ENCODE data around the gene CPA4.

CPA4 gene

DNA sequence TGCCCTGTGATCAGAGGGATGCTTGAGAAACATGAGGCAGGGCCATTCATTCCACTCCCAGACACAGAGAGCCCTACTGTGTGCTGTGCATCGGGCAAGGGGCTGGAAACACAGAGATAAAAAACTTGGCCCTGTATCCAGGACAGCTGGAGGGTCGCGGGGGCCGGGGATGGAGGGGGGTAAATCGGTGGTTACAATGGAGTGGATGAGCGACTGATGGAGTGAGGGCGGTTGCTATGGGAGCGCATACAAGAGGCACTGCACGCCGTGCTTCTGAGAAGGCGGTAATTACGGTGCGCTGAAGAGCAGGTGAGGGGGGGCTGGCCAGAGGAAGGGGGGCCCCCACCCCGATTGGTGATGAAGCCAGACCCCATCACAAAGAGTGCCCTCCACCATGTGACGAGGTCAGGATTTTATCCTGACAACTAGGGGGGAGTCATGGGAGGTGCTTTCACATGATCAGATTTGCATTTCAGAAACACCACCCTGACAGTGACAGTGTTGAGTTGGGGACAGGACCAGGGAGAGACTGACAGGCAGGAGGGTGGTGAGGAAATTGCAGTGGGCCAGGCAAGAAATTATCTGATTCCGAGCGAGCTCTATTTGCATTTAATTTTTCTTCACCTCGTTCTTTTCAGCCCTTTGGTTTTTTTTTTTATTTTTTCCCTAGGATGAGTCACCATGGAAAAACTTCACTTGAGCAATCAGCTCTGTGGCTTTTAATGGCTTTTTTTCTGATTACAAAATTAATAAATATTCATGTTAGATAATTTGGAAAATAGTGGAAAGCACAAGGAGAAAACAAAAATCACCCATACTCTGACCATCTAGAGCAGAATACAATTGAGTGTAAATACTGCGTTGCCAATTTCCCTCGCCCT, 59.5 kb downstream of the CPA4 start:
- FAIRE-seq = no peak
- TF ChIP-seq, protein P1, sequence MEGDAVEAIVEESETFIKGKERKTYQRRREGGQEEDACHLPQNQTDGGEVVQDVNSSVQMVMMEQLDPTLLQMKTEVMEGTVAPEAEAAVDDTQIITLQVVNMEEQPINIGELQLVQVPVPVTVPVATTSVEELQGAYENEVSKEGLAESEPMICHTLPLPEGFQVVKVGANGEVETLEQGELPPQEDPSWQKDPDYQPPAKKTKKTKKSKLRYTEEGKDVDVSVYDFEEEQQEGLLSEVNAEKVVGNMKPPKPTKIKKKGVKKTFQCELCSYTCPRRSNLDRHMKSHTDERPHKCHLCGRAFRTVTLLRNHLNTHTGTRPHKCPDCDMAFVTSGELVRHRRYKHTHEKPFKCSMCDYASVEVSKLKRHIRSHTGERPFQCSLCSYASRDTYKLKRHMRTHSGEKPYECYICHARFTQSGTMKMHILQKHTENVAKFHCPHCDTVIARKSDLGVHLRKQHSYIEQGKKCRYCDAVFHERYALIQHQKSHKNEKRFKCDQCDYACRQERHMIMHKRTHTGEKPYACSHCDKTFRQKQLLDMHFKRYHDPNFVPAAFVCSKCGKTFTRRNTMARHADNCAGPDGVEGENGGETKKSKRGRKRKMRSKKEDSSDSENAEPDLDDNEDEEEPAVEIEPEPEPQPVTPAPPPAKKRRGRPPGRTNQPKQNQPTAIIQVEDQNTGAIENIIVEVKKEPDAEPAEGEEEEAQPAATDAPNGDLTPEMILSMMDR (IDR thresholded peaks at IDR 0.05; ENCODE audit: insufficient read depth, missing control alignments) = no peak
- no peak for DNase-seq (ENCODE audit: insufficient read length, low spot score)

DNA sequence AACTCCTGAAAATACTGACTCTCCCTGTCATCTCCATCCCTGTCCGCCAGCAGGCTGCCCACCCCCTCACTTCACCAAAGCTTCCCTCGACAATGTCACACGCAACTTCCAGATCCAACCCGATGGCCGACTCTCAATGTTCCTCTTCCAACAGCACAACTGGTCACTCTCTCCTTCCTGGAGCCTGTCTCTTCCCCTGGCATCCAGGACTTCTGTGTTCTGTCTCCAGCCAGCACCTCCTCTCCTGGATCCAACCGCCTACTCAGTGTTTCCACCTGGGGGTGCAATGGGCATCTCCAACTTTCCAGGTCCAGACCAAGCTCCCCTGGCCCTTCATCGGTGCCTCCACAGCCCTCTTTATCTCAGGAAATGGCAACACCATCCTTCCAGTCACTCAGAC, 60.2 kb downstream of the CPA4 start:
- FAIRE-seq = no peak
- TF ChIP-seq, protein P1 (IDR thresholded peaks at IDR 0.05; ENCODE audit: insufficient read depth, missing control alignments) = no peak
- DNase-seq (ENCODE audit: insufficient read length, low spot score) = no peak

DNA sequence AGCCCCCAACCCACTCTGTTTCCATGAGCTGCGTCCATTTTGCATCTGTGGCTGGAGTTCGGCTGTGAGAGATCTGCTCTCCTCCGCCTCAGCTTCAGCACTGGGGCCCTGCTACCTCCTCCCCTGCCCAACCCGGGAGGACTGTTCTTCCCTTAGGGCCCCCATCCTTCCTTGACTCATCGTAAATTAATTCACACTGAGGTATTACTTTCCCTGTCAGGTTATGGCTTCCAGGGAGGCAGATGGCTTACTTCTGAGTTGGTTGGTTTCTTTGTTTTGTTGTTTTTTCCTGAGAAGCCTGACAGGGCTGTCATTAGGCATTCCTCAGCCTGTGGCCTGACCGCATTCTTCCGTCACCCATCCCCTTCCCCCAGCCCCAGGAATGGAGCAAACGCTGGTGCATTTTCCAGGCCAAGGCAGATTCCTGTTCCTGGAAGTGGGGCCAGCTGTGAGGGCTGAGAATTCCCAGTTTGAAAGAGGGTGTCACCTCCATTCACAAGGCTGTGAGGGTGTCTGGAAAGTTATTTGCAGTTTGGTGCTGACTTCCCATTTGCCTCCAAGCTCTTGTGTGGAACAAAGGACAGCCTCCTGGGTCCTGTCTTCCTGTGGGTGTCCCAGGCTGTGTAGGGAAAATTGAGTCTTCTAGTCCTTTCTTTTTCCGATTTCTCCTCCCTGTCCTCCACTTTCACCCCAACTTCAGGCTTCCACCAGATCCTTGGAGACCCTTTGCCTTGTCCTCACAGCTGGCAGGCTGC, 63.3 kb downstream of the CPA4 start:
- FAIRE-seq (no peak), DNase-seq (ENCODE audit: insufficient read length, low spot score) (no peak)
- TF ChIP-seq, protein P1 (IDR thresholded peaks at IDR 0.05; ENCODE audit: insufficient read depth, missing control alignments) = no peak

DNA sequence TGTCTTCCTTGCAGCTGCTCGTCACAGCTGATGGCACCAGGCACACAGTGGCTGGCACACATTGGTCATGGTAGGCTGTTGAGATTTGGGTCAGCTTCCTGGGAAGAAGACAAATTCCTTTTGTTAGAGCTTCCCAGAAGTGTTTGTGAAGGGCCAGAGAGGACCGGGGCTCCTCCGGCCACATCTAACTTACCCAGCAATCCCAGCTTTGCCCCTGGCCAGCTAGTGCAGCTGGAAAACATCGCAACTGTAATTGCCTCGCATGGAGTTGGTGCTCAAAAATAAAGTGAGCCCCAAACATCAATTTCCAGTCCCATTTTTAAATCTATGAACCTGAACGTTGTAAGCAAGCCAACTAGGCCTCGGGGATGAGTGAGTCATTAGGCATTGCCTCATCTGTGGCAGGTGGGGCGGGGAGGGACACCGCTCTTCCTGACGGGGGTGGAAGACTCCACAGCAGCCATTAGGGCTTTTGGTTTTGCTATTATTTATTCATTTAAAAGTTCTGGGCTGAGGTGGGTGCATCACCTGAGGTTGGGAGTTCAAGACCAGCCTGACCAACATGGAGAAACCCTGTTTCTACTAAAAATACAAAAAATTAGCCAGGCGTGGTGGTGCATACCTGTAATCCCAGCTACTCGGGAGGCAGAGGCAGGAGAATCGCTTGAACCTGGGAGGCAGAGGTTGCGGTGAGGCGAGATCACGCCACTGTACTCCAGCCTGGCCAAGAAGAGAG, 64.1 kb downstream of the CPA4 start:
- no peak for FAIRE-seq
- no peak for DNase-seq (ENCODE audit: insufficient read length, low spot score)
- TF ChIP-seq, protein P1 (IDR thresholded peaks at IDR 0.05; ENCODE audit: insufficient read depth, missing control alignments) = no peak

DNA sequence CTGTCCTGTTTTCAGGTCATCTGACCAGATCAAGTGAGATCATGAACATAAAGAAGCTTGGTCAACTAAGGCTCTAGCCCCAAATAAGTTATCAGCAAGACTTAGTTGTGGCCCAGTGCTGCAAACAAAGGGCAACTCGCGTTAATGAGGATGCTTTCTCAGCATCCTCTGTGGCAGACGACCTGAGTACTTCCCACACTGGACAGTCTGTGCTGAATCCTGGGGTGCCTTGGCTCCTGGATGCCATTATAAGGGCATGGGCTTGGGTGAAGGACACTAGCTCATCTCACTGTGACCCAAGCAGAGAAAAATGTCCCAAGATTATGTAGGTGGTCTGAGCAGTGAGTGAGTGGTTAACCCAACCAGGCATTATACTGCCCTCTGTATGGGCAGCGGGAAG, 65.5 kb downstream of the CPA4 start:
- FAIRE-seq (no peak), DNase-seq (ENCODE audit: insufficient read length, low spot score) (no peak)
- TF ChIP-seq, protein P1 (IDR thresholded peaks at IDR 0.05; ENCODE audit: insufficient read depth, missing control alignments) = no peak

DNA sequence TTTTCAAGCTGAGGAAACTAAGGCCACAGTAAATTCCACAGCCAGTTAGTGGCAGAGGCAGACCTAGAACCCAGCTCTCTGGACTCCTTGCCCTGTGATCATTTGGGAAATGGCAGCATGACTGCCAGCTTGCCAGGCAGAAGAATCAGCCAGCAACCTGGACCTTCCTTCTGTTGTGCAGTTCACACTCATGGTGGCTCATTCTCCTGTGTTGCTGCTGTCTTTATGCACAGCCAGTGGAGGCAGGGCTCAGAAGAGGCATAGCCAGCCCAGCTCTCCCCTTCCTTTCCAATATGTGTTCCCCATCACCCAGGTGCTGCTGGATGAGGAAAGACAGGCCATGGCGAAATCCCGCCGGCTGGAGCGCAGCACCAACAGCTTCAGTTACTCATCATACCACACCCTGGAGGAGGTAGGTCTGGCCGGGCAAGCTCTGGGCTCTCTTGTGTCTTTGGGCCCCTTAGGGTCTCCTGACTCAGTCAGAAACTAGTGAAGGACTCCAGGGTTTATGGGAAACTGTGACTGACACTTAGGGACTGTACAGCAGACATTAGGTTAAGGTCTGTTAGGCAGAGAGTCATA, 66.4 kb downstream of the CPA4 start:
- DNase-seq (ENCODE audit: insufficient read length, low spot score) (no peak), FAIRE-seq (no peak)
- TF ChIP-seq, protein P1 (IDR thresholded peaks at IDR 0.05; ENCODE audit: insufficient read depth, missing control alignments) = no peak

All from D721Med (cell line).